ENCODE results near the gene LRRC2. TPM values are rescaled to one million over a fixed set of nuclear protein-coding genes. Genes with fewer than 3 reads are reported as not detected.

Gene LRRC2
- 0.32 and 1.3 TPM in 2 replicates for total RNA-seq

DNA sequence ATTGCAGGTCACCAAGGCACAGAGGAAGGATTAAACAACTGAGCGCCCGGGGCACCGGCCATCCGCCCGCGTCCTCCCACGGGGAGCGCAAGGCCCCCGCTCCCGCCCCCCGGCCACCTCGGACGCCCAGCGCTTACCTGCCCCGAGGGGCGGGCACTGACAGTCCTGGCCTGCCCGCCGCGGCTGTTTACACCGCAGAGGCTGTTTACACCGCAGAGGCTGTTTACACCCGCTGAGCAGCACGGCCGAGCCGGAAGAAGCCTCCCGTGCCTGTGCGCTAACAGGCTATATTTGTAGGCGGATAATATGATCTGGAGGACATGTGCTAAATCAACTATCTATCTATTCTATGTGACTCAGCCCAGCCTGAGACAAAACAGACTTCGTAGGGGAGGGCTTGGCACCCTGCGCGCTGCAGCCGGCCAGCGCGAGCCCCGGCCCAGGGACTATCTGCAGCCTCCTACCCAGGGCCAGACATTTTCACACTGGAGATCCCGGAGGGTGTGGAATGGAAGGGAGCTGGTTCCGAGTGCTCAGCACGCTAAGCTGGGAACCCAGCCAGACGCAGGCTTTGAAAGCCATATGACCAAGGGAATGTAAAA lies at the start of gene LRRC2:
TSS of gene LRRC2 (minus strand) at position 263 of the 602 bp plus-strand sequence. CDS start 14,711 bp downstream, outside the sequence.

GRCh38 chr3:46612324-46612723 lies 46.2 kb upstream of the LRRC2 start, which contains the start of gene FAM240A:
FAM240A (plus strand) TSS chr3:46612525; CDS start chr3:46612684, 159 bp downstream.

GRCh38 chr3:46497556-46498265 lies 68.4 kb downstream of the LRRC2 start, which contains the start of gene RTP3:
RTP3 (plus strand) TSS chr3:46497976; CDS start chr3:46498063, 87 bp downstream.

Other genes with a start within 250 kb of the LRRC2 start
- gene CCR2, start 212.2 kb downstream of the LRRC2 start, total RNA-seq, result not detected in 2 replicates
- gene CCR5, start 195.4 kb downstream of the LRRC2 start, total RNA-seq, result not detected in 2 replicates
- gene CCRL2, start 159.0 kb downstream of the LRRC2 start, total RNA-seq, result 3.6 TPM in 1 of 2 replicates, not detected in the other
- gene LTF, start 101.4 kb downstream of the LRRC2 start, total RNA-seq, result under 0.01 and 23.3 TPM in 2 replicates
- gene RTP3, start 68.3 kb downstream of the LRRC2 start, total RNA-seq, result not detected in 2 replicates
- not detected in 2 replicates for gene FAM240A, start 46.2 kb upstream of the LRRC2 start, total RNA-seq
- 0.32 and 1.4 TPM in 2 replicates for gene ALS2CL, start 127.4 kb upstream of the LRRC2 start, total RNA-seq
- gene TMIE, start 135.1 kb upstream of the LRRC2 start, total RNA-seq, result not detected in 2 replicates
- gene PRSS50, start 151.6 kb upstream of the LRRC2 start, total RNA-seq, result not detected in 2 replicates